Ureter (tissue), 1 donor: Measurements from ENCODE around the gene PPP1R15A. TPM values are rescaled to one million over a fixed set of nuclear protein-coding genes. Genes with fewer than 3 reads are reported as not detected.
"Not testable (repeated sequence)": the region's sequence is repeated elsewhere in the genome, so short reads cannot be mapped to it uniquely, and the experiment has no call there.

ENCODE experiments used
- DNase-seq: peaks from one replicate; pipeline ENCODE4 v3.0.0-alpha.2; 2020; ENCODE audit warnings: low spot score
- total RNA-seq: library from RNA; stranded (reverse); gene quantifications from one replicate; pipeline ENCODE4 v1.2.4, GENCODE V29; 2023
- donor health status: DM: yes; HTN: yes; CAD: no.

The PPP1R15A gene
- total RNA-seq, 1 donor from 2014 or later, result 56.2 TPM

DNA sequence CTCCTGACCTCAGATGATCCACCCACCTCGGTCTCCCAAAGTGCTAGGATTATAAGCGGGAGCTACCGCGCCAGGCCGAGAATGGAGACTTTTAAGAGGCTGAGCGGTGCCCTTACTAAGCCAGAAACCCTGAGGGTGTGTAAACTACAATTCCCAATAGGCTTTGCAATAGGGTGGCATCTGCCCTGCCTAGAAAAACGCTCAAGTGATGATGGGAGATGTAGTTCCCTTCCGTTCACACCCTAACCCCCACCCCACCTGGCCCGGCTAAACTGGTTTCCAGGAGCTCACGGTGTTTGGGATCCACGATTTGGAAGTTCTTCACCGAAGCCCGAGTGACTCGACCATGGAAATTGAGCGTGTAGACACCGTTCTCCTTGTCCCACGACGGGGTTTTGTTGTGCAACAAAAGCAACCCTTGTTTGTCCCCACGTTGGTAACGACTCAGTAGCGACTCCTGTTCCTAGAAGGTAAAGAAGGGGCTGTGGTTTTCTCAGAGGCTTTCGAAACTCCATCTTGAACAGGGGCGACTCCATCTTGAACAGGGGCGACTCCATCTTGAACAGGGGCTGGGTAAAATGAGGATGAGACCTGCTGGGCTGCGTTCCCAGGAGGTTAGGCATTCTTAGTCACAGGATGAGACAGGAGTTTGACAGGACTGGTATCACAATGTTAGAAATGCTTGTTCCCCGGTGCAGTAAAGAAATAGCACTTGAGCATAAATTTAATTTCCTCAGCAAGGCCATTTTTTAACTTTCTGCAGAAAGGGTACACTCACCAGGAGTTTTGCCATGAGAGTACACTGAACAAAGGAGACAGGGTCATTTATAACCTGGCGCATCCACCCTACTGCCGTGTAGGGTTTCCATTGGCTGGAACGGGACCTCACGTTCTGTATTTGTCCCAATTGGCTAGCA, 9.8 kb downstream of the PPP1R15A start:
- no peak for DNase-seq

DNA sequence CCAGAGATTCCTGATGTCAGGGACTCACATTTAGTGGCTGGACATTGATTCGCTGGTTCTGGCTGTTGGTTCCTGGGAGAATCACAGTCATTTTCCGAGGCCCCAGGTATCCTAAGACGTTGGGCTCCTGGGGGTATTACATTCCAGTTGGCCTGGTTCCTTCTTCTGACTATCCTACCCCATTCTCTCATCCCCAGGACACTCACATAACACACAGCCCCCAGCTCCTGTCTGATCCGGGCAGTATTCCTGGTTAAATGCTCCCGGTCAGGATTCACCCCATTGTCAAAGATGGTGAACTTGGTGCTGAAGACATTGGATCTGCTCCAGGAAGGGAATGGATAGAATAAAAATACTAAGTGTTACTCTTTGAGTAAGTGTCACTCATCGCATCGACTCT, 11.5 kb downstream of the PPP1R15A start:
- no peak for DNase-seq

DNA sequence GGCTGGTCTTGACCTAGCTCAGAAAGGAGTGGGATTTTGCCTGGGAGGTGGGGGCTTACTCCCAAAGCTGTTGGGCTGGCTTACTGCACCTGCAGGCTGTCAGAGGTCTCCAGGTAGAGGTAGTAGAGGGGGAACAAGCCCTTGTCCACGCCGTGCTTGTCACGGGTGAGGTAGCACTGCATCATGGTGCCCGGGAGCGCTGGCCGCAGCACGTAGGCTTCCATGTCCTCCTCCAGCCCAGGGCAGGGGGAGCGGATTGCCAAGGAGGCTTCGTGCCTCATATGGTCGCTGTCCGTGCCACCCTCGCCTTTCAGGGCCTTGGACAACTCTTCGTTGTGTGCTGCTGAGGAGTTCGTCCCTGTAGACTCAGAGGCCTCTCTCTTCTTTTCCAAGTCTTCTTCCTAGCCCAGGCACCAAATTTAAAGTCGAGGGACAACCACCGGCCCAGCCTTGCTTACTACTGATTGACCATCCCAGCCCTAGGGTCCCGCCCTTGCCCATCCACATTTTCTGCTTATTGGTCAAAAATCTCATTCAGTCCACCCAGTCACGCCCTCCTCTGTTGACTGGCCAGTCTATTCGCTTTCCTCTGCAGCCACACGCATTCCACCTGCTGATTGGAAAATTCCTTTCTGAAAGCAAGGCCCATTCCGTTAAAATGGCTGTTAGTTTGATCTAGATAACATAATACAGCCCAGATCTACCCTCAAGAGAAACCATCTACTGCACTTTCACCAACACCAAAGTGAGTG, 15.8 kb downstream of the PPP1R15A start:
- DNase-seq, result no peak

DNA sequence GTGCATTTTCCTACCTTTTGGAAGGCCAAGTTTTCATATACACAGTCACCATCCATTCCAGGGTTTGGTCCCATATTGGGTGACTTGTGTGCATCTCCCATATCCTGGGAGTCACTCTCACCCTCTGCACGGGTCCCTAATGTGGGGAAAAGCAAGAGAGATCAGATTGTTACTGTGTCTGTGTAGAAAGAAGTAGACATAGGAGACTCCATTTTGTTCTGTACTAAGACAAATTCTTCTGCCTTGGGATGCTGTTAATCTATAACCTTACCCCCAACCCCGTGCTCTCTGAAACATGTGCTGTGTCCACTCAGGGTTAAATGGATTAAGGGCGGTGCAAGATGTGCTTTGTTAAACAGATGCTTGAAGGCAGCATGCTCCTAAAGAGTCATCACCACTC, 17.3 kb downstream of the PPP1R15A start:
- not testable (repeated sequence) for DNase-seq

DNA sequence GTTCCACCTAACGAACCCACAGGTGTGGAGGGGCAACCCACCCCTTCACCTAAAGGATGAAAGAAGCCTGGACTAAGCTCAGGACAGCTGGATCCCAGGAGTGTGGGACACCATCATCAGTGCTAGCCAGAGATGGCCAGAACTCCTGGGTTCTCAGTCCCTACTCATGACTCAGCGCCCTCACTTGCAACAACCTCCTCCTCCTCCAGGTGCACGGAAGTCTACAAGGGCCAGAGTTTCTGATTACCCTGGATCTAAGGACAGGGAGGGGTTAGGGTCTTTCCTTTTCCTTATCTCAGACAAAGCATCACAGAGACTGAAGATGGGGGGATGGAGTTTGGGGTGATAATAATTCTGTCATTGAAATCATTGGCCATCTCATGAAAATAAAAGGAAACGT, 18.3 kb downstream of the PPP1R15A start:
- DNase-seq, result no peak

DNA sequence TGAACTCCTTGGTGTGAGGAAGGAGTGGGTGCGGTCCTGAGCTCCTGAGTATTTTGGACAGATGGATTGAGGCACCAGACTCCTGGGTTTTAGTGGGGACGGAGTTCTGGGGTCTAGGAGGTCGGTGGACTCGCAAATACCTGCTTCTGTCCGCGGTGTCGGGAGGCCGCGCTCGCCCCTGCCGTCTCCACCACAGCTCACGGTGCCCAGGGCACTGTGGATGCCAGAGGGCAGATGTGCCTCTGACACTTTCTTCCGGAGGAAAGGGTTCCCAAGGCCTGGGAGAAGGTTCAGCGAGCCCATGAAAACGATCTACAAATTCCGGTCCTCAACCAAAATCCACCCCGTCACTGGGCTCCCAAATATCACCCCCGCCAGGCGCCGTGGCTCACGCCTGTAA, 23.0 kb downstream of the PPP1R15A start:
- DNase-seq, result no peak

DNA sequence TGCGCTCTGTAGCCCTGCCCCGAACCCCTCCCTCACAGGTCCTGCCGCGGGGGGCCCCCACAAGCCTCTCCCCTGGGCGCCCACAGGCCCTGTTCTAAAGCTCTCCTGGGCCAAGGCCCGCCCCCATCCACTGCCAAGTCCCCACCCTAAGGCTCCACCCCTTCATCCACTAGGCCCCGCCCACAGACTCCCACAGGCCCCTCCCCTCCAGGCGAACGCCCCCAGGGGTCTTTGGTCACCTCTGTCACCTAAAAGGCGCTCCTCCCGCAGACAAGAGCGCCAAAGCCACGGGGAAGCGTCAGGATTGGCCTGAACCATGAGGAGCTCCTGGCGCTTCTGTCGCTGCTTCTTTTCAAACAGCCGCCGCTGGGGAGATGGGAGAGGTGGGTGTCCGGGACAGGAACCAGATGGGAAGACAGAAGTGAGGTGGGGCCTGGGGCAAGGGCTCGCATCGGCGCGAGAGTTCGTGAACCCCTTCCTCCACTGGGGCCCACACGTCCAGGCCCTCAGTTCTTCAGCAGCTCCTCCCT, 24.0 kb downstream of the PPP1R15A start:
- peak; percentile 77 for DNase-seq

DNA sequence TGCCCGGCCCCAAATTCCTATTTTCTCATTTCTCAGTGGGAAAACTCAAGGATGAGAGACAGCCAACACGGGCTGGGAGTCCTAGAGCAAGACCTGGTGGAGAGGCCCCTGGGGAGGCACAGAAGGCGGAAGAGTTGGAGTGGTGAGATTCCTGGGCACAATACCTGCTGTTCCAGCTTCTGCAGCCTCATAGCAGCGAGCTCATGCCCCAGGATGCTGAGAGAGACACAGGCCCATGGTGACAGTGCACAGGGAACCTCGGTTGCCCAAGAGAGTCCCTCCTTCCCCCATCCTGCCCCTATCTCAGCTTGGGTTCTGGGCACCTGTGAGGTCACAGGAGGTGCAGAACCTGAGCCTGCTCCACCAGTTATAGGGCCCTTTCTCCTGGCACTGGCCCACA, 25.0 kb downstream of the PPP1R15A start:
- DNase-seq, result no peak

DNA sequence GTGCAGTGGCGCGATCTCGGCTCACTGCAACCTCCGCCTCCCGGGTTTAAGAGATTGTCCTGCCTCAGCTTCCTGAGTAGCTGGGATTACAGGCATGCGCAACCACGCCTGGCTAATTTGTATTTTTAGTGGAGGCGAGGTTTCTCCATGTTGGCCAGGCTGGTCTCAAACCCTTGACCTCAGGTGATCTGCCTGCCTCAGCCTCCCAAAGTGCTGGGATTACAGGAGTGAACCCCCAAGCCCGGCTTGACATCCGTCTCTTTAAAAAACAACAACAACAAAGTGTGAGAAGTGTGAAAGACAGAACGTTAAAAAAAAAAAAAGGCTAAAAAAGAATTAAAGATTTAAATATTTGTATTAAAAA, 27.1 kb downstream of the PPP1R15A start:
- DNase-seq, result not testable (repeated sequence)

DNA sequence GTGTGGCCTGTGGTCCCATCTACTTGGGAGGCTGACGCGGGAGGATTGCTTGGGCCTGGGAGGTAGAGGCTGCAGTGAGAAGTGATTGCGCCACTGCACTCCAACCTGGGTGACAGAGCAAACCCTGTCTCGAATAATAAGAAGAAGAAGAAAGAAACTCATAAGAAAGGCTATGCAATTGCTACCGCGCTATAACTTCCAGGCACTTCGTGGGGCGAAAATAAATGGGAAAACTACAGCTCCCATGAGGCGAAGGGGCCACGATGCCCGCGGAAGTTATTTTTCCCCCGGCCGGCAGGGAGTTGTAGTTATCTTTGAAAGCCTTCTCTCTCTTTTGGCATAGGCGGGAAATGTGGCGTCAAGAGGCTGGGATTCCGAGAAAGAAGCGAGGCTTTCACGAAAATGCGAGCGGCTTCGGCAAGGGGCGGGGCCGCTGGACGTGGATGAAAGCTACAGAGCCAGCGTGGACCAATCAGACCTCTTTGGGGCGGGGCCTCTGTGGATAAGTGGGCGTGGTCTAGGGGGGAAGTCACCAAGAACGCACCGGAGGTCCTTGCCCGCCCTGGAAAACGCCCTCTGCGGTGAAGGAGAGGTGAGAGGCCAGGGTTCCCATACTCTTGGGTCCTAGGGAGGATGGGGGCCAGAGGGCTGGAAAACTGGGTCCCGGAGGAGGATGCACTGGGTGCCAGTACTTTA, 27.7 kb downstream of the PPP1R15A start, which contains the start of gene NUCB1:
NUCB1 (plus strand) TSS at position 532 of the 696 bp plus-strand sequence. CDS start 485 bp downstream, outside the sequence.
- DNase-seq, result peak; percentile 100

DNA sequence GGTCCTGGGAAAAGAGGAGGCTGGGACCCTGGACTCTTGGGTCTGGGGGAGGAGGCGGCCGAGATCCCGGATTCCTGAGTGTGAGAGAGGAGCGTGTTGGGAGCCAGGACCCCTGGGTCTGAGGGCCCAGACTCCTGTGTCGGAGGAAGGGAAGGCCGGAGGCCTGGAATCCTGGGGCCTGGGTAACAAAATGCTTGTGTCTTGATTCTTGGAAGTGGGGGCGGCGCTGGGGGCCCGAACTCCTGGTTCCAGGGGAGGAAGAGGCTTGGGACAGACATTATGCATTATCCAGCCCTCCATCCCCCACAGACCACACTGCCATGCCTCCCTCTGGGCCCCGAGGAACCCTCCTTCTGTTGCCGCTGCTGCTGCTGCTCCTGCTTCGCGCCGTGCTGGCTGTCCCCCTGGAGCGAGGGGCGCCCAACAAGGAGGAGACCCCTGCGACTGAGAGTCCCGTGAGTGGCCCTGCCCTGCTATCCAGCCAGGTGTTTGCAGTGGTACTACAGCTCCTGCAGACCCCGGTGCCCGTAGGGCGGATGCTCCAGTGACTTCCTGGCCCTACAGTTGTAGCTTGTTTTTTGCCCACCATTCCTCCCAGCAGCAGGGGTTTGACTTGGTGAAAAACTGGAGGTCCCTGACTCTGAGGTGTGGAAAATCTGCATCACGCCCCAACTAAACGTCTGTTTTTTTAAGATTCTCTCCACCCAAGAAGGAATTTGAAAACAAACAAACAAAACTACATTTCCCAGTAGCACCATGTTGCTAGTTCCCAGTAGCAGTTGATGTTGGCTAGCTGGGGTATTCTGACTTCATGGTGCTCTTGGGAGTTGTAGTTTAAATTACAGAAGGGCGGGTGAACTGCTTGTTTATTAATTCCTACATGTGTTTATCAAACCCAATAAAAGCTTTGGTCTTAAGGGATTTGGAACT, 28.5 kb downstream of the PPP1R15A start:
- DNase-seq, result no peak

DNA sequence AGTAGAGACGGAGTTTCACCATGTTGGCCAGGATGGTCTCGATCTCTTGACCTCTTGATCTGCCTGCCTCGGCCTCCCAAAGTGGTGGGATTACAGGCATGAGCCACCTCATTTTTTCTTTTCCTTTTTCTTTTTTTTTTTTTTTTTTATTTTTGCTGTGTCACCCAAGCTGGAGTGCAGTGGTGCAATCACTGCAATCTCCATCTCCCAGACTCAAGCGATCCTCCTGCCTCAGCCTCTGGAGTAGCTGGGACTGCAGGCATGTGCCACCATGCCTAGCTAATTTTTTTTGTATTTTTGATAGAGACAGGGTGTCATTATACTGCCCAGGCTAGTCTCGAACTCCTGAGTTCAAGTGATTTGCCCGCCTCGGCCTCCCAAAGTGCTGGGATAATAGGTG, 30.1 kb downstream of the PPP1R15A start:
- not testable (repeated sequence) for DNase-seq

DNA sequence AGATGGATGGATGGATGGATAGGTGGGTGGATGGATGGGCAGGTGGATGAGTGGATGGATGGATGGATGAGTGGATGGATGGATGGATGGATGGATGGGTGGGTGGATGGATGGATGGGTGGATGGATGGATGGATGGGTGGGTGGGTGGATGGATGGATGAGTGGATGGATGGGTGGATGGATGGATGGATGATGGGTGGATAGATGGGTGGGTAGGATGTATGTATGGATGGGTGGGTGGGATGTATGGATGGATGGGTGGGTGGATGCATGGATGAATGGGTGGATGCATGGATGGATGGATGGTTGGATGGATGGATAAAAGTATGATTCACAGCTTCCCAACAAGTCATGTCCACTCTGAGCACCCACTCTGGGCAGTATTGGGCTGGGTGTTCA, 31.6 kb downstream of the PPP1R15A start:
- not testable (repeated sequence) for DNase-seq

DNA sequence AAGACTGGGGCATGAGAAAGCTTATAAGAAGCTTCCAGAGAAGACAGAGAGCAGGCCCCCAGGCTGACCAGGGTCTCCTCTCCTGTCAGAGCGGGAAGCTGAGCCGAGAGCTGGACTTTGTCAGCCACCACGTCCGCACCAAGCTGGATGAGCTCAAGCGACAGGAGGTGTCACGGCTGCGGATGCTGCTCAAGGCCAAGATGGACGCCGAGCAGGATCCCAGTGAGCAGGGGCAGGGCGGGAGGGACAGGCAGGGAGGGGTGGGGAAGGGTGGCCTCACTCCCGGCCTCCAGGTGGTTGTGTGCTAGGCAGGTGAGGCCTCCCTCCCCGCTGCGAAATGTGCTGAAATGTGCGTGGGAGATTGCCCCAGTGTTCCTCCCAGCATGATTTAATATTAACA, 33.4 kb downstream of the PPP1R15A start:
- no peak for DNase-seq

DNA sequence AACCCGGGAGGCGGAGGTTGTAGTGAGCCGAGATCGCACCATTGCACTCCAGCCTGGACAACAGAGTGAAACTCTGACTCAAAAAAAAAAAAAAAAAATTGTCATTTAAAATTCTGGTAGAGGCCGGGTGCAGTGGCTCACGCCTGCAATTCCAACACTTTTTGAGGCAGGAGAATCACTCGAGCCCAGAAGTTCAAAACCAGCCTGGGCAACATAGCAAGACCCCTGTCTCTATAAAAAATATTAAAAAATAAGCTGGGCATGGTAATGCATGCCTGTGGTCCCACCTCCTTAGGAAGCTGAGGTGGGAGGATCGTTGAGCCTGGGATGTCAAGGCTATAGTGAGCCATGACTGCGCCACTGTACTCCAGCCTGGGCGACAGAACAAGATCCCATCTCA, 34.1 kb downstream of the PPP1R15A start:
- no peak for DNase-seq

DNA sequence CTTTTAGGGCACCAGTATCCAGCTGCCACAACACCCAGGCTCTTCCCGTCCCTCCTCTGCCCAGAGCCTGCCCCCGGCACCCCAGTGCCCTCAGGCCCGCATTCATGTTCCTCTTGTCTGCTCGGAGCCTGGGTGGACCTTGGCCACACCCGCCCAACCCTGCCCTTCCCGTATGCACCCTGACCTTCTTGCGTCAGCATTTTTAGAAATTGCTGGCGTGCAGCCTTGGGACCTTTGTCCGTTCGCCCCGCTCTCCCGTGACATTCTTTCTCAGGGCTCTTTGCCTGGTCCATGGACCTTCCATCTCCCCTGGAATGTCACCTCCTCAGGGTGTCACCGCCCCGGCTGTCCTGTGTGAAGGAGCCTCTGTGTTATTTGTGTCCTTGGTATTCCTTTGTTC, 35.5 kb downstream of the PPP1R15A start:
- DNase-seq, result no peak

DNA sequence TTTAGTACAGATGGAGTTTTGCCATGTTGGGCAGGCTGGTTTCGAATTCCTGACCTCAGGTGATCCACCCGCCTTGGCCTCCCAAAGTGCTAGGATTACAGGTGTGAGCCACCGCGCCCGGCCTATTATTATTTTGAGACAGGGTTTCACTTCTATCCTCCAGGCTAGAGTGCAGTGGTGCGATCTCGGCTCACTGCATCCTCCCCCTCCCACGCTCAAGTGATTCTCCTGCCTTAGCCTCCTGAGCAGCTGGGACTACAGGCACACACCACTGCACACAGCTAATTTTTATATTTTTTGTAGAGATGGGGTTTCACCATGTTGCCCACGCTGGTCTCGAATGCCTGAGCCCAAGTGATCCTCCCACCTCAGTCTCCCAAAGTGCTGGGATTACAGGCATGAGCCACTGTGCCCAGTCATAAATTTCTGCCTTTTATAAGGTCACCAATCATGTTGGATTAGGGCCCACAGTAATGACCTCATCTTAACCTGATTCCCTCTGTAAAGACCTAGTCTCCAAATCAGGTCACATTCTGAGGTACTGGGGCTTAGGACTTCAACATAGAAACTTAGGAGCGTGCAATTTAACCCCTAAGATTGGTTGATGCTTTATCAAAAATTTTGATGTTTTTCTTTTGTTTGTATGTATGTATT, 37.3 kb downstream of the PPP1R15A start:
- not testable (repeated sequence) for DNase-seq

DNA sequence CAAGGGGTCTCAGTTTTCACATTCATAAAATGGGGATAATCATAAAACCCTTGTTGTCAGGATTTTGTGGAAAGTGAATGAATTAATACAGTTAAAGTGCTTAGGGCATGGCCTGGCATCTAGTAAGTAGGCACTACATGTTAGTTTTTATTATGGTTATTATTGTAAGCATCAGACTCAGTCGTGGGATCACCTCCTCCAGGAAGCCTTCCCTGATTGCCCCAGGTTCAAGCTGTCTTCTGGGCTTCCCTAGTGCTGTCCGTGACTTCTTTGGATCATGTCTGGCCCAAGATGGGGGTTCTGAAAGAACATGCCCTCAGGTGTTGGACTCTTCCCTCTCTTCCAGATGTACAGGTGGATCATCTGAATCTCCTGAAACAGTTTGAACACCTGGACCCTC, 38.6 kb downstream of the PPP1R15A start:
- no peak for DNase-seq

DNA sequence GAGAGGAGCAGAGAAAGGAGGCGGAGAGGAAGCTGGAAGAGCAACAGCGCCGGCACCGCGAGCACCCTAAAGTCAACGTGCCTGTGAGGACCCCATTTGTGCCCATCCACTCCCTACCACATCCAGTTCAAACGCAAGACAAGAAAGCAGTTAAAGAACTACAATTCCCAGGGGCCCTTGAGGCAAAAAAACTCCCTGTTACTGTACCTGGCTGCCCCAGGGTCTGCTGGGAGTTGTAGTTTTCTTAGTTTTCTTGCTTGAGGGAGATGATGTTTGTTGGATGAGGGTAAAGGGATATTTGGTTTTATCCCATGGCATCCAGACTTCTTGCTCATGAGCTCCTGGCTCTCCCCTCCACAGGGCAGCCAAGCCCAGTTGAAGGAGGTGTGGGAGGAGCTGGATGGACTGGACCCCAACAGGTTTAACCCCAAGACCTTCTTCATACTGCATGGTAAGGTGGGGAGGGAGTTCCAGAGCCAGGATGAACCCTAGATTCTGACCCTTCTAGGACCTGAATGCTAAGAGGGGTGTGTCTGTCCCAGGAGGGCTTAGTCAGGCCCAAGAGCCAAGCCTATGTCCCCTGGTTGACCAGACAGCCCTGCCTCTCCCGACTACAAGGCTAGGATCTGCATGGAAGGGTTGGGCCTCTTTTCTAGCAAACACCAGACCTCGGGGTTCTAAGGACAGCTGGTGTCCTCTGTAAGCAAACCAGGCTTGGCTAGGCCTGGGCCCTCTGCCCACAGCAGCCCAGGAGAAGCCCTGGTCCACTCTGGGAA, 41.1 kb downstream of the PPP1R15A start:
- no peak for DNase-seq

DNA sequence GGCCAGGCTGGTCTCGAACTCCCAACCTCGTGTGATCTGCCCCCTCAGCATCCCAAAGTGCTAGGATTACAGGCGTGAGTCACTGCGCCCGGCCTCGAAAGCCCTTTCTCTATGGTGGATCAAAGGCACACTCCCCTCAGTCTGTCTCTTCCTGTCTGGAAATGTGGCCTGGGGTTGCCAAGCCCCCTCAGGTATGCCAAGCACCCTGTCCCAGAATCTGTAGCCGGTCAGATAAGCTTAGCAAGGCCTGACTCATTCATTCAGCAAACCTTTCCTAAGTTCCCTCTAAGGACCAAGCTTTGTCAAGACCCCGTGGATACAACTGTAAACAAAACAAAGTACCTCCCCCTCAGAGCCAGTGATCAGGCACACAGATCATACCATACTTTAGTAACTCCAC, 42.0 kb downstream of the PPP1R15A start:
- no peak for DNase-seq
